ENCODE data around the gene DIP2C. TPM values are rescaled to one million over a fixed set of nuclear protein-coding genes. Genes with fewer than 3 reads are reported as not detected.

DIP2C gene
- total RNA-seq, 1 experiment from 2014 or later = 11.0 TPM

GRCh38 chr10:668786-669485, 20.5 kb downstream of the DIP2C start:
- TF ChIP-seq CTCF (IDR thresholded peaks at IDR 0.05; ENCODE audit: unreplicated experiment) = no peak
- Mint-ChIP-seq H3K9me3 (ENCODE audit: low read depth, unreplicated experiment) (no peaks in the 10 kb centered on the region), H3K27ac (ENCODE audit: unreplicated experiment) (no peak overlapping the region), H3K4me3 (ENCODE audit: low read depth, unreplicated experiment) (no peak overlapping the region), H3K27me3 (ENCODE audit: unreplicated experiment) (no peaks in the 10 kb centered on the region), H3K36me3 (ENCODE audit: insufficient read depth, unreplicated experiment) (peaks cover 6% of the 10 kb centered on the region), H3K4me1 (ENCODE audit: low read depth, unreplicated experiment) (peaks cover 8% of the 10 kb centered on the region)
- no peak for DNase-seq
- no TSS peak for BruUV-seq (replicated peaks)
- CTCF ChIA-PET = no interaction called here
- intact Hi-C loops (cut with micrococcal nuclease; ENCODE audit: unreplicated experiment) = no loop called here

- H3K27me3 Mint-ChIP-seq (ENCODE audit: unreplicated experiment) = no peaks in the 10 kb centered on the region
- CTCF ChIA-PET = no interaction called here
- H3K36me3 Mint-ChIP-seq (ENCODE audit: insufficient read depth, unreplicated experiment) = peaks cover 10% of the 10 kb centered on the region
- no peak overlapping the region for H3K27ac Mint-ChIP-seq (ENCODE audit: unreplicated experiment)
- TF ChIP-seq CTCF (IDR thresholded peaks at IDR 0.05; ENCODE audit: unreplicated experiment) = no peak
- no peak for DNase-seq
- no peak overlapping the region for H3K4me3 Mint-ChIP-seq (ENCODE audit: low read depth, unreplicated experiment)
- intact Hi-C loops (cut with micrococcal nuclease; ENCODE audit: unreplicated experiment) = no loop called here
- H3K9me3 Mint-ChIP-seq (ENCODE audit: low read depth, unreplicated experiment) = no peaks in the 10 kb centered on the region
- H3K4me1 Mint-ChIP-seq (ENCODE audit: low read depth, unreplicated experiment) = no peaks in the 10 kb centered on the region
- no TSS peak for BruUV-seq (replicated peaks)
These were observed 21.8 kb downstream of the DIP2C start for GRCh38 chr10:667602-668143.

GRCh38 chr10:667096-667495, 22.4 kb downstream of the DIP2C start:
- no peaks in the 10 kb centered on the region for H3K27me3 Mint-ChIP-seq (ENCODE audit: unreplicated experiment)
- H3K9me3 Mint-ChIP-seq (ENCODE audit: low read depth, unreplicated experiment) = no peaks in the 10 kb centered on the region
- no peak overlapping the region for H3K27ac Mint-ChIP-seq (ENCODE audit: unreplicated experiment)
- no peak overlapping the region for H3K4me3 Mint-ChIP-seq (ENCODE audit: low read depth, unreplicated experiment)
- TF ChIP-seq CTCF (IDR thresholded peaks at IDR 0.05; ENCODE audit: unreplicated experiment) = no peak
- DNase-seq = no peak
- H3K36me3 Mint-ChIP-seq (ENCODE audit: insufficient read depth, unreplicated experiment) = peaks cover 10% of the 10 kb centered on the region
- CTCF ChIA-PET = no interaction called here
- H3K4me1 Mint-ChIP-seq (ENCODE audit: low read depth, unreplicated experiment) = peaks cover 2% of the 10 kb centered on the region
- BruUV-seq (replicated peaks) = no TSS peak
- intact Hi-C loops (cut with micrococcal nuclease; ENCODE audit: unreplicated experiment) = no loop called here

- Mint-ChIP-seq H3K4me1 (ENCODE audit: low read depth, unreplicated experiment) (peaks cover 8% of the 10 kb centered on the region), H3K9me3 (ENCODE audit: low read depth, unreplicated experiment) (no peaks in the 10 kb centered on the region), H3K27ac (ENCODE audit: unreplicated experiment) (no peak overlapping the region), H3K36me3 (ENCODE audit: insufficient read depth, unreplicated experiment) (peaks cover 16% of the 10 kb centered on the region), H3K27me3 (ENCODE audit: unreplicated experiment) (no peaks in the 10 kb centered on the region), H3K4me3 (ENCODE audit: low read depth, unreplicated experiment) (no peak overlapping the region)
- intact Hi-C loops (cut with micrococcal nuclease; ENCODE audit: unreplicated experiment) = no loop called here
- no peak for DNase-seq
- no TSS peak for BruUV-seq (replicated peaks)
- CTCF ChIA-PET = no interaction called here
- no peak for TF ChIP-seq CTCF (IDR thresholded peaks at IDR 0.05; ENCODE audit: unreplicated experiment)
These were observed 23.0 kb downstream of the DIP2C start for GRCh38 chr10:666237-667012.

Measured in Calu3 (cell line).